ENCODE results near the gene SKI.

The SKI gene

DNA sequence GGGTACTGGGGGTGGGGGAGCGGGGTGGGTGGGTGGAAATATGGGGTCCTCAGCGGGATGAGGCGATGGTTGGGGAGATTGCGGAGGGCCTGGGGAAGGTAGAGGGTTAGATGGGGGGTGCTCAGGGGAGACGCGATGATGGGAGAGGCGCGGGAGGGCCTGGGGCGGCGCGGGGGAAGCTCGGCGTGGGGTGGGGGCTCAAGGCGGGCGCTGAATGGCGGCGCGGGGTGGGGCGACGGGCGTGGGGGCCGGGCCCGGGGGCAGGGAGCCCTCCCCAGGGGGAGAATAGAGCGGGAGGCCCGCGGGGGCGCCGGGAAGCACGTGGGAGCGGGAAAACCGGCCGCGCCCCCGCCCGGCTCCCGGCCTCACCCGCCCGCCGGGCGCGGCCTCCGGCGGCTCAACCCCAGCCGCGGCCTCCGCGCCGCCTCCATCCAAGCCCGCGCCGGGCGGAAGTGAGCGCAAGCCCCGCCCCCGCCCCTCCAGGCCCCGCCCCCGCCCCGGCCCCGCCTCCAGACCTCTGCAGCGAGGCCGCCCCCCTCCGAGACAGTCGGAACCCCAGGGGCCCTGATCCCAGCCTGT is 33.7 kb upstream of the SKI start, which contains the start of gene FAAP20:
FAAP20 (minus strand) TSS at position 454 of the 579 bp plus-strand sequence; CDS start at position 431, 23 bp downstream.
- DNase-seq: peak in 49 of 51 donors; percentile 44 to 91 (median 79)

DNA sequence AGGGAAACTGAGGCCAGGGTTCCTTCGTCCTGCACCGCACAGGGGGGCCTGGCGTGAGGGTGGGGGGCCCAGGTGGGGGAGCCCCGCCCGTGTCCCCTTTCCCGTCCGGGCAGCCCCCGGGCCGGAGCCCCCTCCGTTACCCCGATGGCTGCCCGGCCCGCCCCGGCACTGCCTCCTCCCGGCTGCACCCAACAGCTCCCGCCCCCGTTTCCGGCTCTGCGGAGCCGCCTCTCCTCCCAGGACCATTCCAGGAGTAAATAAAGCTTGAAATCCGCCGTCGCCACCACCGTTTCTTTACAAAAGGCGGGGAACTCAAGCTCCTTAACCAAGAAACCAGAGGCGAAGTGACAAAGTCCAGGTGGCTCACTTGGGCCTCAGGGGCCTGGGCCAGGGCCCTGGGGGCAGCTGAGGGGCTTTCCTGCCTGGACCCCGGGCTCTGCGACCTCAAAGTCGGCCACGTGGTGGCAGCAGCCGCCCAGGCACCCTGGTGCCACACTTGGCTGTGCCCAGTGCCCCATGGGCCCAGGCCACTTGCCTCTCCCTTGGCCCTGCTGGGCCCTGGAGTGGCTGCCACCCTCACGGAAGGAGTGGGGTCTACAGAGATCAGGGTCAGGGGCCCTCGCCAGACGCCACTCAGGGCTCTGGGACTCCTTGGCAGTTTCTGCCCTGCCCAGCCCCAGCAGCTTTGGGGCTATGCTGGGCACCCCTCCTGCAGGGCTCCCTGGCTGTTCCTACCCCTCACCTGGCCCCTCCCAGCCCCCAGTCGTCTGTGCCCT is 33.0 kb upstream of the SKI start:
- DNase-seq: peak; percentile 53 to 92 (median 80)

DNA sequence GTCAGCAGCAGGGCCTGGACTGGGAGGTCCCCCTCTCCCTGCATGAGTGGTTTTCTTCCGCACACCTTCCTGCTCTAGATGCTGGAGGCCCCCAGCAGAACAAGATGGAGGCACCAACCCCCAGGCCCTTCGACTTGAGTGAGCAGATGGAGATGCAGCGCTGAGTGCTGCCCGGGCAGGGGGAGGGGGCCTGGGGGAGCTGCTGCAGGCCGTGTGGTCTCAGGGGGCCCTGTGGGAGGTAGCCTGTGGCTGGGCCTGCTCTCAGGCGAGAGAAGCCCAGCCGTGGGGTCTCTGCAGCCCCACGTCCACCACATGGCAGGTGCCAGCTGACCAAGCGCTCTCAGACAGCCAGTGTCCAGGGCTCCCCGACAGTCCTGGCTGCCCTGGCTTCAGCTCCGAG is 32.3 kb upstream of the SKI start:
- DNase-seq: no peak

DNA sequence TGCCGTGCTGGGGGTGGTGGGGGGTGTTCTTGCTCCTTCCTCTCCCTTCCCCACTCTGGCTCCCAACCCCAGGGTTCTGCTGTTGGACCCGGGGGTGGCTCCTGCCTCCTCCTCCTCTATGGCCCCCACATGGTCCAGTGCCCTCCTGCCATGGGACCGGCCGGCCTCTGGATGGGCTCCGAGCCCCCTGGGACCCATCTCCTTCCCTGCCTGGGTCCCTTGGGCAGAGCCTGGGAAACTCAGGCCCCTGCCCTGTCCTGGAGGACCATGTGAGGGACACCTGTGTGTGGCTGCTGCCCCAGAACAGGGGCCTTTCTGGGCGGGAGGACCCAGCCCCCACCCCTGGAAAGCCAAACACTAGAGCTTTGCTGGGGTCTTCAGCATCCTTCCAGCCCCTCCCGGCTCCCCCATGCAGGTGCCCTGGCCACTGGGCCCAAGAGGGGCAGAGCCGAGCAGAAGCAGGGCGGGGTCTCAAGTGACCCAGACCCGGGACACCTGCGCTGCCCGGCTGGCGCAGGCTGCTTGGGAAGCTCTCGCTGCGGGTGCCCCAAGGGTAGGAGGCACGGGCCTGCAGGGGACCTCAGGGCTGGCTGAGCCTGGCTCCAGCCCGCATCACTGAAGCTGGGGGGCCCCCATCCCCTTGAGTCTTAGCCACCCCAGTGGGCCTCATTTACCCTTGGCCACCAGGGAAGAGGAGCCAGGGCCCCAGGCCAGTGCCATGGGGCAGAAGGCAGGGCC is 31.0 kb upstream of the SKI start:
- DNase-seq: no peak

DNA sequence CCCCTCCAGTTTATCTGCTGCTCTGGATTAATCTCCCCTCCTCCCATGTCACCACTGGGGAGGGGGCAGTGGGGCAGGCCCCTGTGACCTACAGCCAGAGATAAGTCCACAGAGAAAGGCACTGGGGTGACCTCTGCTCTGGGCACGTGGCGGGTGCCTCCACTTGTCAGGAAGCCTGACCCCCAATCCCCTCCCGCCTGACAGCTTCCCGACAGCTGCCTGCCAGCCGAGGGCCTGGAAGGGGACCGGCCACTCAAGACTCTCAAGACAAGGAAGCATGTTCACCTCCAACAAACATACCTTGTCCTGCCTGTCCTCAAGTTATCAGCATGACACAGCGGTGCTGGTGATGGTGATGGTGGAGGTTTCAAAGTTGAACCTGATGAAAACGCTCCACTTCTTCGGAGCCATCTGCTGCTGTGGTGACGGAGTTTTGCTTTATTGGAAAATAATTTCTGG is 30.4 kb upstream of the SKI start:
- DNase-seq: no peak

DNA sequence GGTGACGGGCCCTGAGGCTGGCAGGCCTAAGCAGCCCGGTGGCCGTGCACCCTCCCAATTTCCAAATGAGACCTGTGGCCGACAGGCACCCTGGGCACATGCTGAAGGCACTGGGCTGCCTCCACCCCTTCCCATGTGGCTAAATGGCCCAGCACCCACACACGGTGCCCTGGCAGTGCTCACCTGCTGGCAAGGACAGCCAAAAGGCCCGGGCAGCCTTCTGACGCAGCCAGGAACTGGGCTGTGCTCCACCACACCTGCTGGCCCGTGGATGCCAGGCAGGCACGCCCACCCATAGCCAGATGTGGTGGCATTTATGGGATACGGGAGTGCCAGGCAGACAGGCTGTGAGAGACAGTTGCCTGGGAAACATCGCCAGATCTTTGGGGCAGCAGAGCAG is 29.5 kb upstream of the SKI start:
- no peak for DNase-seq

DNA sequence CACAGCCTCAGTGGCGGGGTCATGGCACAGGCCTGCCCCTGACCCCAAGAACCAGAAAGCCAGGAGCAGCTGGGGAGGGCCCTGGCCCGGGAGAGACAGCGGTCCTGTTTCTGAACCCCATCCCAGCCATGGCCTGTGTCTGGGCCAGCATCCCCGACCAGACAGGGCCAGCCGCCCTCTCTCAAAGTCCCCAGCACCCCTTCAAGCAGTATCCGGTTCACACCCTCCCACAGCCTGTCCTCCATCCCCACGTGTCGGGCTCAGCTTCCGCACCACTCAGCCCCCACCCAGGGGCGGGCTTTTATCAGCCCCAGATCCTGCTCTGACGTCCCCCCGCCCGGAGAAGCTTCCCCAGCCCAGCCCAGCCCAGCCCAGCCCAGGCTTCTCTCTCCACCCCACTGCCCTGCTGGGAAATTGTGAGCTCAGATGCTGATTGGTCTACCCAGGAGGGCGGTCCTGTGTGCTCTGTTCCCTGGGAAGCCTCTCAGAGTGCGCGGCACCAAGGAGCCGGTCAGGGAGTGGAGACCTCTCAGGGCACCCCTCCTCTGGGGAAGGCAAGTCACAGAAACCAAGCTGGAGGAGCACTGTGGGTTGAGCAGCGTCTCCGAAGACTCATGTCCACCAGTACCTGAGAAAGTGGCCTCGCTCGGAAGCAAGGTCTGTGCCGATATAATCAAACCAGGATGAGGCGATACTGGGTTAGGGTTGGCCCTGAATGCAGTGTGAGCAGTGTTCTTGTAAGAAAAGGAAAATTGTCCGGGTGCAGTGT is 28.9 kb upstream of the SKI start:
- DNase-seq: peak in 44 of 51 donors; percentile 21 to 85 (median 62)

DNA sequence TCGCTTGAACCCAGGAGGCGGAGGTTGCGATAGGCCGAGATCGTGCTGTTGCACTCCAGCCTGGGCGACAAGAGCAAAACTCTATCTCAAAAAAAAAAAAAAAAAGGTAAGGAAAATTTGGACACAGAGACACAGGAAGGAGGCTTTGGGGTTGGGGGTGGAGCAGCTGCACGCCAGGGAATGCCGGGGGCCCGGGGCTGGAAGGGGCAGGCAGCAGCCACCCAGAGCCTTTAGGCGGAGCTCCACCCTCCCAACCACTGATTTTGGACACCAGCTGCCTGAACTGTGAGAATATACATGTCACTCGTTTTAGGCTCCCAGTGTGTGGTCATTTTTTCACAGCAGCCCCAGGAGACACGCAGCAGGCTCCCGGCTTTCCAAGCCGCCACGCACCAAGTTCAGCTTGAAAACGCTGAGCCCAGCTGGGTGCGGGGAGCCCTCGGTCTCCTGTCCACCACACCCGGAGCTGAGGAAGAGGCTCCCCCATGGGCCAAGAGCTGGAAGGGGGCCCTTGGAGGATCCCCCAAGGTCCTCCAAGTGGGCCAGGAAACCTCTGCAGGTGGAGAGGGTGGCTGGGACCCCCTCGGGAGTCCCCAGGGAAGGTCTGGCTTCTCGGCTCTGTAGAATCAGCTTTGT is 27.7 kb upstream of the SKI start:
- no peak for DNase-seq

DNA sequence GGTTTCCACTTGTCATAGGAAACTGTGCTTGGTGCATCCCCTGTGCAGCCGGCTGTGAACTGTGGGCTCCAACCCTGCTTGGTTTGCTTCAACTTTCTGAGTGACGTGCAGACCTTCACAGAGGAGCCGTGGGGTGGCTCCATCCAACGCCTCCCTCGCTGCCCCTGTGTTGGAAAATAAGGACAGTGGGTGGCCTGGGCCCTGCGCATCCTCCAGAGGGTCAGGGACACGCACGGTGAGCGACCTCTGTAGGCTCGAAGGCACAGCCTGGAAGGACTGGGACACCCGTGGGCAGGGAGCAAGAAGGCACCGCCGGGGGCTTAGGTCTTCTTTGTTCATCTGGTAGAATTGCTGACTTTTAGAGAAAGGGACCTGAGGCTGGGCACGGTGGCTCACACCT is 27.1 kb upstream of the SKI start:
- DNase-seq: no peak

DNA sequence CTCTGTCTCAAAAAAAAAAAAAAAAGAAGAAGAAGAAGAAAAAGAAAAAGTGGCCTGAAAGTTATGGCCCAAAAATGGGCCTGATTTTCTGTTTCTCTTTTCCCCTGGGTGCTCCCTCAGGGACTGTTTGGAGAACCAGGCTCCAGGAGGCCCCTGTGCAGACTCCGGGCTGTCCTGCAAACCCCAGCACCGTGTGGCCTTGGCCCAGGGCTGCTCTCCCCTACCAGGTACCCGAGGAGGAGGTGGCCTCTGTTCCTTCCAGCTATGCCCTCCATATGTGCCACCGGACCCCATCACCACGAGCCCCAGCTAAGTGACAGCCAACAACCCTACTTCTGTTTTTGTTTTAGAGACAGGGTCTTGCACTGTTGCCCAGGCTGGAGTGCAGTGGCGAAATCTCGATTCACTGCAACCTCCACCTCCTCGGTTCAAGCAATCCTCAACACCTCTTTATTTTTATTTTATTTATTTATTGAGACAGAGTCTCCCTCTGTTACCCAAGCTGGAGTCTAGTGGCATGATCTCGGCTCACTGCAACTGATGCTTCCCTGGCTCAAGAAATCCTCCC is 26.0 kb upstream of the SKI start:
- DNase-seq: no peak

DNA sequence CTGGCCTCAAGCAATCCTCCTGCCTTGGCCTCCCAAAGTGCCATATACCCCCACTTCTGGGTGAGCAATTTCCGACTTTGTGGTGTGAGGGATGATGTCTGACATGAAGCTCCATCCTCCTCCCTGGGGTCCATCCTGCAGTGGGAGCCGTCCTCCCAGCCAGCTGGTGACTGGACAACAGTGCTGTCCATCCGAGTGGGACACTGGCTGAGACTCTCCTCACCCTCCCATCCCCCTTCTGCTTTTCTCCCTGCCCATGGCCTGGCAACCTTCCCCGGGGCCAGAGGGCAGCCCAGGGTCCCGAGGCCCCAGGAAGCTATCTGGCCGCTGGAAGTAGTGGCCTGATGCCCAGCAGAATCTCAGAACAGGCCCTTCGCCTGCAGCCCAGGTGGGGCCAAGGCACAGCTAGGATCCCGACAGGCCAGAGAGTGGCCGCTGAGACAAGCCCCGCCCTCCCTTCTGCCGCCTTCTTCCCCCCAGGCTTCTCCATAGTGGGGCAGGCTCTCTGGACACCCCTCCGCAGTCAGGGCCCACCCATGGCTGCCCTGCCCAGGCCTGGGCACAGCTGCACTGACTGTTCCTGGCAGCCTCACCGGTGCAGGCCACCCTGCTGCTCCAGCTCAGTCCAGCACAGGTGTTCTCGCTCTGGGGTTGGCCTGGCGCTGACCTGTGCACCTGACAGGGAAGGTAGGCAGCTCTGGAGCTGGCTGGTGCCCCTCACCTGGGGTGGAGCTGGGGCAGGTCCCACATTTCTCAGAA is 25.1 kb upstream of the SKI start:
- no peak for DNase-seq

DNA sequence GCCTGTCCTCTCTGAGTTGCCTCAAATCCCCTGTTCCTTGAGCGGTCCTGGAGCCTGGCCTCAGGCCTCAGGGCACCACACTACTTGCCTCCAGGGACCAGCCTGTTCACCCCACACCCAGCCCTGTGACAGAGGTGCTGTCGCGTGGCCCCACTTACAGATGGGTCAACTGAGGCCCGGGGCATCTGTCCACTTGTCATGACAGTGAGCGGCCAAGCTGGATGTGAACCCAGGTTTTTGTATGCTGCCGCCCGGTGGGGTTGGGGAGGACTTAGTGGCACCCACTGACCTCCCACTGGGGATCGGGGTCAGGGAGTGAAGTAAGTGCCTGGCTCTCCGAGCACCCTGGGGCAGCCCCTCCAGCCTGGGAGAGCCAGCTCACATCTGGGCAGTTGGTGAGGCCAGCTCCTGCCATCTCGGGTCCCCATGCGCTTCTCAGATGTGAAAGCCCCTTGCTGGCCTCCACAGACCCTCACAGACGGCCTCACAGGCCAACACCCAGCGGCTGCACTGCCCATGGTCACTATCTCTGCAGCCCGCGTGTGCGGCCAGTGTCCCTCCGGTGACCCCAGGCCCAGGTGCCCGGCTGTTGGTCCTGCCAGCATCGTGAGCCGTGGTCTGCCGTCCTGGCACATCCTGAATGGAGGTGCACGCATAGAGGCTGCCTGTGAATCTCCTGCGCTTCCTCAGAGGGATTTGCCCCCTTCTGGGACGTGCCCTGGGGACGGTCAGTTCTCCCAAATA is 24.3 kb upstream of the SKI start:
- no peak for DNase-seq

DNA sequence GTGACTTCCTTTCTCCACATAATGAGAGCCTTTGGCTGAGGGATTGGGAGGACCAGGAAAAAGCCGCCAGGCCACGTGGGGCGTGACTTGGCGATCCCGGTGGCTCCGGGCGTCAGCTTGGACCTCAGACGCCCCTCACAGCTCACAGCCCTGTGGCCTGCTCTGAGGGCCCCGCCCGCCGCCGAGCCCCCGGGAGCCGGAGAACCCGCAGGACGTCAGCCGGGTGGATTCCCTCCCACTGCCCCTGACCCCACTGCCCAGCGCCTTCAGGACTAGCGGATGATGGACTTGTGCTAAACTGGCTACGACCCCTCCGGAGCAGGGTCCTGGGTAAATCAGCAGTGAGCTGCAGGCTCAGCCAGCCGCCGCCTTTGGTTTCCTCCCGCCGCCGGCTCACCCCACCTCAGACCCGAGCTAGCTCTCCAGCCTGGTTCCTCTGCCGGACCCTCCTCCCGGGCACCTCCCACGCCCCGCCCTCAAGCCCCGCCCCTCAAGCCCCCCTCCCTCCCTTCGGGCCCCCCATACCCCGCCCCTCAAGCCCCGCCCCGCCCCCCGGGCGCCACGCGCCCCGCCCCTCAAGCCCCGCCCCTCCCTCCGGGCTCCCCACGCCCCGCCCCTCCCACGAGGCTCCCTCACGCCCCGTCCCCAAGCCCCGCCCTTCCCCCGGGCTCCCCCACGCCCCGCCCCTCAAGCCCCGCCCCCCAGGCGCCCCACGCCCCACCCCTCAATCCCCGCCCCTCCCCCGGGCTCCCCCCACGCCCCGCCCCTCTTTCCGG is 23.5 kb upstream of the SKI start:
- DNase-seq: peak in 41 of 51 donors; percentile 41 to 96 (median 76)

DNA sequence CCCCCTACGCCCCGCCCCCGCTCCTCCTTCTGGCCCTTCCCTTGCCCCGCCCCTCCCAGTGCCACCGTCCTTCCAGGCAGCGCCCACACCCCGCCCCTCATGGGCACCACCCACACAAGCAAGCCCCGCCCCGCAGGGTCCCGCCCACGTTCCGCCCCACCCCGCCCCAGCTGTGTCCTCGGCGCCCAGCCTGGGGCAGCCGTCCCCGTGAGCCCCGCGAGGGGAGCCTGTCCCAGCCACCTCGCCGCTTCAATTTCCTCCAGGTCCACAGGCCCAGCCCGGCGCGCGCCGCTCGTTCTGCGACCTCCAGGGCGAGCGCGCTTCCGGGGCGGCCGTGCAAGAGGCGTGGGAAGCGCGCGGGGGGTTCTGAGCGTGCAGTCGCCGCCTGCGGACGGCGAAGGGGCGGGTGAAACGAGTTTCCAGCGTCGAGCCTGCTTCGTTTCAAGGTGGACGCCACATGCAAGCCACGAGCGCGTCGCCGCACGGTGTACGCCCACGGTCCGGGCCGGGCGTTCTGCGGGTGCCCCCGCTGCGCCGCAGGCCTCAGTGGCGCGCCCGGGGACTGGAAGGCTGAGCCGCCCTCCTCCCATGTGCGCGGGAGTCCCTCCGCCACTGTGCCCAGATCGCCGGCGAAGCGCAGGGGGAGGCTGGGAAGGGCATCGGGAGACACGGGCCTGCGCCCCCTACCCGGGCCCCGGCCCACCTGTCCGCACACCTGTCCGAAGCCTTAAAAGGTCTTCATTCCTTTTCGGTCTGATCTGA is 22.7 kb upstream of the SKI start:
- DNase-seq: peak in 50 of 51 donors; percentile 44 to 99 (median 91)

DNA sequence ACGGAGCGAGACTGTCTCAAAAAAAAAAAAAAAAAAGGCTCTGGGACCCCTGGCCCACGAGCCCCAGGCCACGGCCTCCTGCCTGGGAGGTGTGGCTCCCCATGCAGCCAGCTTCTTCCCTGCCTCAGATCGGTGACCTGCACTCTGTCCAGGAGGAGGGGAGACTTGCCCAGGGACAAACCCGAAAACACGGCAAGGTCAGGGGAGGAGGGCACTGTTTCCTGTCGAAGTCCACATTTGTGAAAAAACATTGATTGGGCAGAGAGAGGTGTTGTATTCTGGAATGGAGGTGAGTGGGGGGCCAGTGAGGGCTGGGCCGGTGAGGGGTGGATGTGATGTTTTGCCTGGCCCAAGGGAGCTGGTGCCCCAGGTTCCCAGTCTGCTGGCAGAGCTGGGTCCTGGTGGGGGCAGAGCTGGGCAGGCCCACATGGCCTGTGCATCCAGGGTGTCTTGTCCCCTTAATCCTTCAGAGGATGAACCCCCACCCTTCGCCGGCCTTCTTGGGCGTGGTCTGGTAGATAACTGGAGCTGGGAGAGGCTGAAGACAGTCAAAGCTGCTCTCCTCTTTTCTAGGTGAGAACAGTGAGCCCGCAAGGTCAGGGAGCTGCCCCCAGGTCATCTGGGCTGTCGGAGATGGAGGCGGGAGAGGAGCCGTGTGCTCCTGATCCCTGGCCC is 21.2 kb upstream of the SKI start:
- DNase-seq: no peak

DNA sequence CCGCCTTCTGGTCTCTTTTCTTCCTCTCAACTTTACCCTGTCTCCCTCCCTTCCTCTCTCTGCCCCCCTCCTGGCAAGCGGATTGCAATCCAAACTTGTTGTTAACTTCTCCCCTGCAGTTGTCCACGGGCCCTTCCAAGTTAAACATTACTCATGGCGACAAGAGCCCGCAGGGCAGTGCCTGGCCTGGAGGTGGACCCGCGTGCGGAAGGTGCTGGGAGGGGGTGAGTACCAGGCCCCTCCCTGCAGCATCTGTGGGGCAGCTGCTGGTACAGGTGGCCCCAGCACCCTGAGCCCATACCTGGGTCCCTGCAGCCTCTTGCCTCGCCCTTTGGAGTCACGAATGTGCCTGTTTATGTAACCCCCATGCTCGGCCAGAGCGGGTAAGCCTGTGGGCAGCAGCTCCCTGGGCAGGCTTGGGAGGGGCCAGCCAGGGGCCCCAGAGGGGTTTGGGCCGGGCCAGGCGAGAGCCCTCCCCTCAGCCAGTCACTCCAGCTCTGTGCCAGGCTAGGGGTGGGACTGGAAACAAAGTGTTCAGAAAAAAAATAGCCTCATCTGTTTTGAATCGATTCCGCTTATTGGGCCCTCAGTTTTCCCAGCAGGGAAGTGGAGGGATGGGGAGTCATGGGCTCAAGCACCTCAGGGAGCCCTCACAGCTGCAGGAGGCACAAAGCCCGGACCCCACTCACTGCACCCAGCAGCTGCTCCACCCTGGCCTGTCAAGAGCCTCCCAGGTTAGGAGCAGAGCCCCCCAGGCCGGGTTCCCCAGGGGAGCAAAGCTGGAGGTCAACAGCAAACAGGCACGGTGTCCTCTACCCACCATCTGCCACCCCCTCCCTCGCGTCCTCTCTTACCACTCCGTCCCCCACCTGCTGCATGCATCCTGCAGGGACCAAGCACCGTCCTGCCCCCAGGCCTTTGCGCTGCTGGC is 19.5 kb upstream of the SKI start:
- peak in 1 of 51 donors; percentile 26 for DNase-seq

All from hypothalamus (tissue), 51 donors.